Activated T-cell treated with anti-CD3 and anti-CD28 coated beads, Interleukin-2, amount 50 U/mL, for 24 hours (primary cell): ENCODE results near the gene CARD11.

Source experiments
- DNase-seq: peaks from one replicate; pipeline ENCODE4 v3.0.0-alpha.2; 2020
- H3K27ac Mint-ChIP-seq: 2 replicates; pipeline ENCODE4 v1.8.0; 2020; ENCODE audit warnings: mild to moderate bottlenecking, mixed read lengths
- H3K27me3 Mint-ChIP-seq: 2 replicates; pipeline ENCODE4 v1.8.0; 2020; ENCODE audit warnings: mixed read lengths
- H3K36me3 Mint-ChIP-seq: 2 replicates; pipeline ENCODE4 v1.8.0; 2020; ENCODE audit warnings: low read depth, mixed read lengths
- H3K4me1 Mint-ChIP-seq: 2 replicates; pipeline ENCODE4 v1.8.0; 2020; ENCODE audit warnings: low read depth, mixed read lengths
- H3K4me3 Mint-ChIP-seq: 2 replicates; pipeline ENCODE4 v1.8.0; 2020; ENCODE audit warnings: mild to moderate bottlenecking, moderate library complexity, mixed read lengths
- H3K9me3 Mint-ChIP-seq: 2 replicates; pipeline ENCODE4 v1.8.0; 2020; ENCODE audit warnings: mixed read lengths

Gene CARD11

DNA sequence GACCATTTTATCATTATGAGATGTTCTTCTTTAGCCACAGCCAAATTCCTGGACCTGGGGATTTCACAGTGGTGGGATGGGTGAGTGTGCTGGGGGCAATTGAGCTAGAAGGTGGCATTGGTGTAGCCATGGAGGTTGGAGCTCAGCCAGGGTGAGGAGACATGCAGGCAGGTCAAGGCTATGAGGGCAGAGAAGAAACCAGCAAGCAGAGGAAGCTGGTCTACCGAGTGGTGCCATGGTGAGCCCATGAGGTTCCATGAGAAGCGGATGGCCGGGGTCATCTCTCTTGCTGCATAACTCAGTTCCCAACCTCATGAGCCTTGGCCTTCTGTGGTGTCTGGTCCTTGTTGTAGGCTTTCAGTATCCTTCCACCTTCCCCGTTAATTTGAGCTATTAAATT is 91.4 kb downstream of the CARD11 start:
- Mint-ChIP-seq H3K27me3 (no peaks in the 10 kb centered on the region), H3K4me3 (no peak overlapping the region), H3K9me3 (peaks cover 14% of the 10 kb centered on the region), H3K27ac (peak overlapping the region; percentile 65), H3K36me3 (peaks cover 92% of the 10 kb centered on the region), H3K4me1 (peaks cover 85% of the 10 kb centered on the region)
- DNase-seq: peak; percentile 26

GRCh38 chr7:2950578-2950977 is 93.1 kb downstream of the CARD11 start:
- Mint-ChIP-seq H3K4me3 (no peak overlapping the region), H3K4me1 (peaks cover 74% of the 10 kb centered on the region), H3K27me3 (no peaks in the 10 kb centered on the region), H3K9me3 (peaks cover 14% of the 10 kb centered on the region), H3K27ac (peak overlapping the region; percentile 54), H3K36me3 (peaks cover 95% of the 10 kb centered on the region)
- DNase-seq: no peak

- Mint-ChIP-seq H3K4me1 (peaks cover 56% of the 10 kb centered on the region), H3K27ac (peak overlapping the region; percentile 69), H3K36me3 (peaks cover 95% of the 10 kb centered on the region), H3K9me3 (peaks cover 14% of the 10 kb centered on the region), H3K4me3 (no peak overlapping the region), H3K27me3 (no peaks in the 10 kb centered on the region)
- no peak for DNase-seq
Measured at GRCh38 chr7:2948749-2949148, 94.9 kb downstream of the CARD11 start.

GRCh38 chr7:2947058-2947780 is 96.4 kb downstream of the CARD11 start:
- peaks cover 93% of the 10 kb centered on the region for H3K36me3 Mint-ChIP-seq
- DNase-seq: peak; percentile 23
- peaks cover 14% of the 10 kb centered on the region for H3K9me3 Mint-ChIP-seq
- H3K27ac Mint-ChIP-seq: peak overlapping the region; percentile 27
- no peaks in the 10 kb centered on the region for H3K27me3 Mint-ChIP-seq
- peaks cover 45% of the 10 kb centered on the region for H3K4me1 Mint-ChIP-seq
- no peak overlapping the region for H3K4me3 Mint-ChIP-seq

- H3K4me1 Mint-ChIP-seq: peaks cover 26% of the 10 kb centered on the region
- peaks cover 3% of the 10 kb centered on the region for H3K9me3 Mint-ChIP-seq
- no peak for DNase-seq
- H3K27me3 Mint-ChIP-seq: no peaks in the 10 kb centered on the region
- peak overlapping the region; percentile 36 for H3K27ac Mint-ChIP-seq
- peaks cover 89% of the 10 kb centered on the region for H3K36me3 Mint-ChIP-seq
- no peak overlapping the region for H3K4me3 Mint-ChIP-seq
Measured at GRCh38 chr7:2945171-2945570, 98.5 kb downstream of the CARD11 start.

DNA sequence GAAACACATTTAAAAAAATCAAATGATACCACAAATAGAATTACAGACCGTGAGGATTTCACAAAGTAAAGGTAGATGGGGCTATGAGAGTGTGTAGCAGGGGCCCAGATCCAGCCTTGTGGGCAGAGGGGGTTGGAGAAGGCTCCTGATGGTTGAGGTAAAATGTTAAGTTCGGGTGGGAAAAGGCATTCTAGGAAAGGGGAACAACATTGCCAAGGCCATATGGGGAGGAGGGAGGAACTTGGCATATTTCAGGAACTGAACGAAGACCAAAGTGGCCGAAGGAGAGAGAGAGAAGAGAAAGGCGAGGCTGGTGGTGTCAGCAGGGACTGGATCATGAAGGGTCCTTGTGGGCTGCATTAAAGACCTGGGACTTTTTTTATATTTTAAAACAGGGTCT is 98.9 kb downstream of the CARD11 start:
- H3K4me3 Mint-ChIP-seq: no peak overlapping the region
- H3K27me3 Mint-ChIP-seq: no peaks in the 10 kb centered on the region
- H3K27ac Mint-ChIP-seq: peak overlapping the region; percentile 70
- H3K4me1 Mint-ChIP-seq: peaks cover 25% of the 10 kb centered on the region
- H3K9me3 Mint-ChIP-seq: peaks cover 2% of the 10 kb centered on the region
- H3K36me3 Mint-ChIP-seq: peaks cover 90% of the 10 kb centered on the region
- no peak for DNase-seq

DNA sequence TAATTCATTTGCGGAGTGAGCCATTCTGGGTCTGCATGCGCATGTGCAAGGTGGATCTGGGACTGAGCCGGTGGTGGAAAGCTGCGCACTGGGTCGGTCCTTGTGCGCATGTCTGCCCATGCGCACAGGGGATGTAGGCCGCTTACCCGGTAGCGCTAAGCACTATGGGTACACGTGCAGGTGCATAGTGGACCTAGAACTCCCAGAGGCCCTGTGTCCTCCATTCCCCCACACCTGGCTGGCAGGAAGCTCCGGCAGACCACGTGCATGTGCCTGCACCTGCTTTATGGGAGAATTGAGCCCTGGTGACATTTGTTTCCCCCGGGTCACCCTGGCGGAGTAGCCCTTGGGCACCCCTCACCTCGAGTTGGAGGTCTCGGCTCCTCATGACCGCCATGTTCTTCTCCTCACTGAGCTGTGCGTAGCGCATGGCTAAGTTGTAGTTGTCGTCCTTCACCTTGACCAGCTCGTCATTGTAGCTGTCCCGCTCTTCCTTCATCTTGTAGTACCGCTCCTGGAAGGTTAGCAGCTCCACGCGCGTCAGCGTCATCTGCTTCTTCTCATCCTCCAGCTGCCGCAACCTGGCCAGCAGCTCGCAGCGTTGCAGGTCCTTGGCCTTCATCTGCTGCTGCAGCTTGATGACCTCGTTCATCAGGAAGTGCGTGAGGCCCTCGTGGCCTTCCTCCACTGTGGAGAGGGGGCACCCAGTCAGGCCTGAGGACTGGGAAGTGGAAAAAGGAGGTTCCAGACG is 99.6 kb downstream of the CARD11 start:
- H3K4me3 Mint-ChIP-seq: no peak overlapping the region
- no peaks in the 10 kb centered on the region for H3K27me3 Mint-ChIP-seq
- peaks cover 90% of the 10 kb centered on the region for H3K36me3 Mint-ChIP-seq
- peak; percentile 24 for DNase-seq
- peaks cover 23% of the 10 kb centered on the region for H3K4me1 Mint-ChIP-seq
- peak overlapping the region; percentile 70 for H3K27ac Mint-ChIP-seq
- H3K9me3 Mint-ChIP-seq: no peaks in the 10 kb centered on the region

DNA sequence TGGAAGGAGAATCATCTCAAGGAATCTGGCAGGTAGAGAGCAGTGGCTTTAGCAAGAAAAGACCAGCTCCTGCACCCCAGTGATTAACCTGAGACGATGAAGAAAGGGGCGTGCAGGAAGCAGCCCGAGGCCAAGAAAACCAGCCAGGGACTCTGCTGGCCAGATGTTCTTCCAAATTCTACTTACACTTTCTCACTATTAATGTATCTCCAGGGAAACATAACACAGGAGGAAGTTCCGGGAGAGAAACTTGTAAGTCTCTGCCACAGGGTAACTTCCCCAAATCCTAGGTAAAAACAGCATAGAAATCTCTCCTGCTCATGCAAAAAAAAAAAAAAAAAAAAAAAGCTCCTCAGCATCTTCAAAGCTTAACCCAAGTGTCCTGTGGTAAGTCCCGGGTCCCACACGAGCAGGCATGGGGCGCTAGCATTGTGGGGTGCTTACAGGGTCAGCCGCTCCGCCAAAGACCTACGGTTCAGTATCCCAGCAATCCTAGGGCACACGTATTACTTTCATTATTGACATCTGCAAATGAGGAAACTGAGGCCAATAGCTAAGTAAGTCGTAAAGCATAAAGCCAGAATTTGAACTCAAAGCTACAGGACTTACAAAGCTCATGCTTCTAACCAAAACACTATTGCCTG is 102.3 kb downstream of the CARD11 start:
- Mint-ChIP-seq H3K27ac (peak overlapping the region; percentile 35), H3K27me3 (no peaks in the 10 kb centered on the region), H3K4me1 (peaks cover 7% of the 10 kb centered on the region), H3K36me3 (peaks cover 93% of the 10 kb centered on the region), H3K9me3 (no peaks in the 10 kb centered on the region), H3K4me3 (no peak overlapping the region)
- DNase-seq: no peak

DNA sequence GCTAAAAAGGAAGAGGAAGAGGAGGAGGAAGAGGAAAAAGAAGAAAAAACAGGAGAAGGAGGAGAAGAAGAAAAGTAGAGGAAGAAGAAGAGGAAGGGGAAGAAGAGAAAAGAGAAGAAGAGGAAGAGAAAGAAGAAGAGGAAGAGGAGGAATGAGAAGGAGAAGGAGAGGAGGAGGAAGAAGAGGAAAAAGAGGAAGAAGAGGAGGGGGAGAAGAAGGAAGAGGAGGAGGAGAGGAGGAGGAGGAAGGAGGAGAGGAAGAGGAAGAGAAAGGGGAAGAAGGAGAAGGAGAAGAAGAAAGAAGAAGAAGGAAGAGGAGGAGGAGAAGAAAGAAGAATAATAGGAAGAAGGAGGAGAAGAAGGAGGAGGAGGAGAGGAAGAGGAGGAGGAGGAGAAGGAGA is 103.2 kb downstream of the CARD11 start:
- Mint-ChIP-seq H3K27me3 (no peaks in the 10 kb centered on the region), H3K9me3 (no peaks in the 10 kb centered on the region), H3K36me3 (peaks cover 88% of the 10 kb centered on the region), H3K4me3 (no peak overlapping the region), H3K4me1 (peaks cover 7% of the 10 kb centered on the region), H3K27ac (peak overlapping the region; percentile 71)
- no peak for DNase-seq

- H3K4me1 Mint-ChIP-seq: peaks cover 12% of the 10 kb centered on the region
- DNase-seq: peak; percentile 26
- H3K36me3 Mint-ChIP-seq: peaks cover 88% of the 10 kb centered on the region
- no peaks in the 10 kb centered on the region for H3K27me3 Mint-ChIP-seq
- H3K27ac Mint-ChIP-seq: peak overlapping the region; percentile 51
- no peak overlapping the region for H3K4me3 Mint-ChIP-seq
- H3K9me3 Mint-ChIP-seq: no peaks in the 10 kb centered on the region
Measured at GRCh38 chr7:2939193-2939885, 104.3 kb downstream of the CARD11 start.

GRCh38 chr7:2938514-2939192 is 105.0 kb downstream of the CARD11 start:
- DNase-seq: peak; percentile 9
- no peak overlapping the region for H3K4me3 Mint-ChIP-seq
- H3K27ac Mint-ChIP-seq: peak overlapping the region; percentile 51
- peaks cover 19% of the 10 kb centered on the region for H3K4me1 Mint-ChIP-seq
- H3K36me3 Mint-ChIP-seq: peaks cover 88% of the 10 kb centered on the region
- no peaks in the 10 kb centered on the region for H3K9me3 Mint-ChIP-seq
- H3K27me3 Mint-ChIP-seq: no peaks in the 10 kb centered on the region

DNA sequence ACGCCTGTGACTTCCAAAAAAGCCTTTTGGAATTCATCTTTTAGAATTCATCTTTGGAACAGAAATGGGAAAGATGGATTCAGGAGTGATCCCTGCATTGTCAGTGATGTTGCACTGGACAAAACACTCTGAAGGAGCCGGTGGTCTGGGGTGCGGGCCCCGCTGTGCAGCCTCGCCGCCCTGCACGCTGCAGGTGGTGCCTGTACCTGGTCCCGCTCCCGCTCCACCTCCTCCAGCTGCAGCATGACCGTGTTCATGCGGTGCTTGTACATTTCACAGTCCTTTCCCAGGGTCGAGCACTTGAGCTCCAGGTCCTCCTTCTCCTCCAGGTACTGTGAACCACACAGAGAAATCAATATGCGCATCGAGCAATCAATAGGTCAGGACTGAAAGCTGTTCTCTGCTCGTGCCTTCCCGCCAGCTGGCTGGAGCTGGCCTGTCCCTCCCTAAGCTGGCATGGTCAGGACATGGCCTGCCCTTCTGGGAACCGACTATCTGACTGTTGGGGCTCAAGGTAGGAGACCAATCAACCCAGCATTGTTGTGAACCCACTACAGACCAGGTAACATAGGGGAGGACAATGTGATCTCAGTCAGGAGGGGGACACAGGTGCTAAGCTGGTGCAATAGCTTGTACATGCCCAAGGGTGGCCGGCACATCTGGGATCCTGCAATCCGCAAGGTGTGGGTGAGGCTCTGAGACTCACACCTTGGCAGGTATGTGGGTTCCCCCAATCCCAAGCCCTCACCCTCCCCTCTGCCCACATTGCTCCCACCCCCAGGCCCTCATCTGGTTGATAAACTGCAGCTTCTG is 105.8 kb downstream of the CARD11 start:
- peak; percentile 21 for DNase-seq
- Mint-ChIP-seq H3K27me3 (no peaks in the 10 kb centered on the region), H3K9me3 (no peaks in the 10 kb centered on the region), H3K4me1 (peaks cover 20% of the 10 kb centered on the region), H3K27ac (no peak overlapping the region), H3K36me3 (peaks cover 88% of the 10 kb centered on the region), H3K4me3 (no peak overlapping the region)

DNA sequence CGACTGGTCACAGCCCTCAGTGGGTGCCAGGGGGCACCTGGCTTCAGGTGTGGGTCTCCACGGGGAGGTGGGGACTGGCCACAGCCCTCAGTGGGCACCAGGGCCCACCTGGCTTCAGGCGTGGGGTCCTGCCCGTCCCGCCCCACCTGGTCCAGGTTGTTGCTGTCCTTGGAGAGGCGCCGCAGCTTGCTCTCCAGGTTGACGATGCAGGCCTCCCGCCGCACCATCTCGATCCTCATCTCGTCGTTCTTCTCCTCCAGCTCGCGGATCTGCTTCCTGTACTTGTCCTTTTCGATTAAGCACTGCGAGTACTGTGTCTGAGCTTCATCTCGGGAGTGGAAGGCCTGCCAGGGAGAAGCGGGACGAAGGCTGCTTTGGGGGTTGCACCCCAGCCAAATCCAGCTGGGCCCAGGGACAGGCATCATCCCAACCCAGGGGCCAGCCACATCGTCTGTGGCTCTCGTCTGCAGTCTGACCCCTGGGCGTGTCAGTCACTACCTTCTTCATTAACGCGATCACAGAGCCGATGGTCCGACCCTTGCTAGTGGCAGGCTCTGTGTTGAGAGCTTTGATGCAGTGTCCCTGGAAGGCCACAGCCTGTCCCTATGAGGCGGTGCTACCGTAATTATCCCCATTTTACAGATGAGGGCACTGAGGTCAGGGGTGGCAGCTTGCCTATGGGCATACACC is 106.6 kb downstream of the CARD11 start:
- no peaks in the 10 kb centered on the region for H3K27me3 Mint-ChIP-seq
- H3K27ac Mint-ChIP-seq: peak overlapping the region; percentile 50
- DNase-seq: peak; percentile 28
- no peaks in the 10 kb centered on the region for H3K9me3 Mint-ChIP-seq
- H3K4me1 Mint-ChIP-seq: peaks cover 20% of the 10 kb centered on the region
- H3K36me3 Mint-ChIP-seq: peaks cover 90% of the 10 kb centered on the region
- no peak overlapping the region for H3K4me3 Mint-ChIP-seq
